ENCODE results near the gene EGLN2.
A peak's percentile ranks its signal among the peaks of the same experiment; 100 is the strongest.

Gene EGLN2

DNA sequence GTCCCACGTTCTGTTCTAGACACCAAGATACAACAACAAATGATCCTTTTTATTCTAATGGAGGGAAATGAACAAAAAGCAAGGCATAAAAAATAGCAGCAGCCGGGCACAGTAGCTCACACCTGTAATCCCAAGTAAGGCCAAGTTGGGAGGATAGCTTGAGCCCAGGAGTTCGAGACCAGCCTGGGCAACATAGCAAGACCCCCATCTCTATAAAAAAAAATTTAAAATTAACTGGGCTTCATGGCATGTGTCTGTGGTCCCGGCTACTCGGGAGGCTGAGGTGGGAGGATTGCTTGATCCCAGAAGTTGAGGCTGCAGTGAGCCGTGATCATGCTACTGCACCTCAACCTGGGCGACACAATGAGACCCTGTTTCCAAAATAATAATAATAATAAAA is 22.6 kb upstream of the EGLN2 start:
- TF ChIP-seq, protein P1, sequence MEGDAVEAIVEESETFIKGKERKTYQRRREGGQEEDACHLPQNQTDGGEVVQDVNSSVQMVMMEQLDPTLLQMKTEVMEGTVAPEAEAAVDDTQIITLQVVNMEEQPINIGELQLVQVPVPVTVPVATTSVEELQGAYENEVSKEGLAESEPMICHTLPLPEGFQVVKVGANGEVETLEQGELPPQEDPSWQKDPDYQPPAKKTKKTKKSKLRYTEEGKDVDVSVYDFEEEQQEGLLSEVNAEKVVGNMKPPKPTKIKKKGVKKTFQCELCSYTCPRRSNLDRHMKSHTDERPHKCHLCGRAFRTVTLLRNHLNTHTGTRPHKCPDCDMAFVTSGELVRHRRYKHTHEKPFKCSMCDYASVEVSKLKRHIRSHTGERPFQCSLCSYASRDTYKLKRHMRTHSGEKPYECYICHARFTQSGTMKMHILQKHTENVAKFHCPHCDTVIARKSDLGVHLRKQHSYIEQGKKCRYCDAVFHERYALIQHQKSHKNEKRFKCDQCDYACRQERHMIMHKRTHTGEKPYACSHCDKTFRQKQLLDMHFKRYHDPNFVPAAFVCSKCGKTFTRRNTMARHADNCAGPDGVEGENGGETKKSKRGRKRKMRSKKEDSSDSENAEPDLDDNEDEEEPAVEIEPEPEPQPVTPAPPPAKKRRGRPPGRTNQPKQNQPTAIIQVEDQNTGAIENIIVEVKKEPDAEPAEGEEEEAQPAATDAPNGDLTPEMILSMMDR (conservative IDR thresholded peaks at IDR 0.05; ENCODE audit: low read depth) = no peak
- peak overlapping the region; percentile 97 for H3K27ac ChIP-seq
- CTCF ChIA-PET = no interaction called here
- POLR2A ChIA-PET (ENCODE audit: low non-redundant PET) = no interaction called here
- DNase-seq (ENCODE audit: low spot score) = no peak

DNA sequence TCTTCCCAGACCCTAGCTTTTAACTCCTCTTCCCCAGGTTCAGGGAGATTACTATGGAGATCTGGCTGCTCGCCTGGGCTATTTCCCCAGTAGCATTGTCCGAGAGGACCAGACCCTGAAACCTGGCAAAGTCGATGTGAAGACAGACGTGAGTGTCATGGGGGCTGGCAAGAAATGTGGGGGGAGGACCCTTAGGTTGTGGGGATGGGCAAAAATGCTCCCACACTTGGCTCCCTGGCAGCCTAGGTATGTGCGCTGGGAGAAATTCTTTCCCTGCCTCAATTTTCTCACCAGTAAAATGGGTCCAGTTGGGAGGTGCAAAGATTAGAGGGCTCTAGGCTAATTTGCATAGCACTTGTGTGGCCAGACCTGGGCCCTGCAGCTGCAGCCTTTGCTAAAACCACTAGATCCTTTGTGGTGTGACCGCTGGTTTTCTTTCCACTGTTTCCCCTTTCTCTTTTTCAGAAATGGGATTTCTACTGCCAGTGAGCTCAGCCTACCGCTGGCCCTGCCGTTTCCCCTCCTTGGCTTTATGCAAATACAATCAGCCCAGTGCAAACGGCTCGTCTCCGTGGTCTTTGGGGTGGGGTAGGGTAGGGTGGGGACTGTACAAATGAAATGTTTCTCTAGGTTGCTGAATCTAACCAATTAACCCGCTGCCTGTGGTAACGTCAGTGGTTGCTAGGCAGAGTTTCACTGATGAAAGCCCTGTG is 21.9 kb upstream of the EGLN2 start:
- H3K27ac ChIP-seq = peak overlapping the region; percentile 97
- CTCF ChIA-PET = interaction anchor here (1.4 kb wide), 1 partner anchor 142 kb away, joined by 4 read pairs; no protein-coding TSS in a partner anchor
- TF ChIP-seq, protein P1 (conservative IDR thresholded peaks at IDR 0.05; ENCODE audit: low read depth) = no peak
- peak; percentile 90 for DNase-seq (ENCODE audit: low spot score)
- POLR2A ChIA-PET (ENCODE audit: low non-redundant PET) = interaction anchor here (0.8 kb wide), 1 partner anchor 22 kb away, joined by 3 read pairs; the partner anchor contains the start of gene EGLN2

DNA sequence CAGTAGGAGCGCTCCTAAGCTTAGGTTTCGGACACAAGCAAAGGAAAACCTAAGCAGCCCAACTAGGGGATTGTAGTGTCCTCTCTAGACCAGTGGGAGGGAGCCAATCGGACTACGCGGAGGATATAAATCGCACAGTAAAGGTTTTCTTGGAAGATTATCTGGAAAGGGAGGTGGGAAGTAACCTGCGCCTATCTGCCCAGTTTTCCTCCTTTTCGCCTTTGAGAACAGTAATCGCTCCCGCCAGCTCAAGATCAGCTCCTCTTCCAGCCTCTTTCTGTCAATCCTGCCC is 21.4 kb upstream of the EGLN2 start:
- no peak for DNase-seq (ENCODE audit: low spot score)
- CTCF ChIA-PET = interaction anchor here (0.6 to 1.4 kb wide), 2 partner anchors 143 to 144 kb away, joined by 4 read pairs; no protein-coding TSS in a partner anchor
- TF ChIP-seq, protein P1 (conservative IDR thresholded peaks at IDR 0.05; ENCODE audit: low read depth) = no peak
- peak overlapping the region; percentile 97 for H3K27ac ChIP-seq
- POLR2A ChIA-PET (ENCODE audit: low non-redundant PET) = interaction anchor here (0.6 to 0.8 kb wide), 2 partner anchors 21 to 106 kb away, joined by 3 to 6 read pairs; partner anchors contain the start of gene EGLN2

DNA sequence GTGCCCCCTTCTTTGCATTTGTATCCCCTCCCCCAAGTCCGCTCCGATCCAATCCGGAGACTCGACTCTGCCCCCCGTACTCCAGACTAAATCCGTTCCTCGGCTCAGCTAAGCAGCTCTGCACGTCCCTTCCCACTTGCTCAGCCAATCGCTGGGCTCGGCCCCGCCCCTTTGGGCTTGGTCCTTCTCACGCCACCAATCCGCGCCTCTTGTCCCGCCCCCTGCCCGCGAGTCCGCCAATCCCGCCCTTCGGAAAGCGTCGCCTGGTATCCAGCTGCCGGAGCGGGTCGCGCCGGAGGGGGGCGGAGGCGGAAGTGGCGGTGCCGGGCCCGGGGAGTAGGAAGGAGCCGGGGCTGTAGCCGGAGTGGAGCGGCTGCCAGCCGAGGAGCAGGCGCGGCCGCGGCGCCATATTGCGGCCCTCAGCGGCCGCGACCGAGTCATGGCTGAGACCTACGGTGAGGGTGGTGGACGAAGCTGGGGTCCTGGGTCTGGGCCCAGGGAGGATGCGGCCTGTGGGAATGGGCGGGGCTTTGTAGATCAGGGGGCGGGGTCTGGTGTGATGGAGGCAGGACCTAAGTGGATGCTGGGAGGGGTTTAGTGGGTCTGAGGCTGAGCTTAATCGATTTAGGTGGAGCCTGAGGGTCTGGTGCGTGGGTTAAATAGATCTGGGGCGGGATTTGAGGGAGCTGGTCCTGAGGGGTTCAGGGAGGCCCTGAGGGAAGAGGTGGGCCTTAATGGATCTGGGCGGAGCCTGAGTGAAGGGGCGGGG is 20.9 kb upstream of the EGLN2 start, which contains the start of gene RAB4B:
Gene RAB4B, plus strand, starts transcription at position 311 of the 769 bp plus-strand sequence. Its CDS starts 129 bp downstream, at position 440.
- CTCF ChIA-PET = interaction anchor here (0.6 to 1.4 kb wide), 3 partner anchors 10 to 143 kb away, joined by 4 to 5 read pairs (median 4); no protein-coding TSS in a partner anchor
- POLR2A ChIA-PET (ENCODE audit: low non-redundant PET) = interaction anchor here (0.6 to 0.8 kb wide), 2 partner anchors 21 to 106 kb away, joined by 3 to 6 read pairs; partner anchors contain the start of gene EGLN2
- H3K27ac ChIP-seq = peak within 1 kb of the TSS; percentile 97
- DNase-seq (ENCODE audit: low spot score) = peak; percentile 96
- TF ChIP-seq, protein P1 (conservative IDR thresholded peaks at IDR 0.05; ENCODE audit: low read depth) = no peak

DNA sequence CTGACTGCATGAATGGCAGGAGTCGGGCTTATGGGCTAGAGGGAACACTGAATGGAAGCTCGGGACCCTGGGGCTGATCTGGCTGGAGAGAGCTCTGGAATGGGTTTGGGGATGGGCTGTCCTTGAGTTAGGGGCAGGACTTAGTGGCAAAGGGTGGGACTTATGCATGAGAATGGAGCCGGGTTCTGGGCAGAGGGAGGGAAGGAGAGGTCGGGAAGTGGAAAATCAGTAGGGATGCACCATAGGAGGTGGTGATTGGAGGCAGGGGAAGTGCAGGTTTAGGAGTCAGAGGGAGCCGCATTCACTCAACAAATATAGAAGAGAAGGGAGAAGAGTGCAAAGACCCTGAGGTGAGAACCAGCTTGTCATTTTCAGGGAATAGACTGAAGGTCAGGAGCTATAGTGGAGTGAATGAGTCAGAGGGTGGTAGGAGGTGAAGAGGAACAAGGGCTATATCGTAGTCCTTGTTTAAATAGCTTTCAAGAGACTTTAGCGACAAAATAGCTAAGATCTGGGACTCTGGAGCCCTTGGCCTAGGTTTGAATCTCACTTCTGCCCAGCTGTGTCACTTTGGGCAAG is 20.2 kb upstream of the EGLN2 start:
- DNase-seq (ENCODE audit: low spot score) = peak; percentile 16
- ChIA-PET CTCF (interaction anchor here (0.8 to 1.2 kb wide), 2 partner anchors 11 to 144 kb away, joined by 3 to 5 read pairs; no protein-coding TSS in a partner anchor), POLR2A (ENCODE audit: low non-redundant PET) (no interaction called here)
- TF ChIP-seq, protein P1 (conservative IDR thresholded peaks at IDR 0.05; ENCODE audit: low read depth) = no peak
- H3K27ac ChIP-seq = peak overlapping the region; percentile 97

DNA sequence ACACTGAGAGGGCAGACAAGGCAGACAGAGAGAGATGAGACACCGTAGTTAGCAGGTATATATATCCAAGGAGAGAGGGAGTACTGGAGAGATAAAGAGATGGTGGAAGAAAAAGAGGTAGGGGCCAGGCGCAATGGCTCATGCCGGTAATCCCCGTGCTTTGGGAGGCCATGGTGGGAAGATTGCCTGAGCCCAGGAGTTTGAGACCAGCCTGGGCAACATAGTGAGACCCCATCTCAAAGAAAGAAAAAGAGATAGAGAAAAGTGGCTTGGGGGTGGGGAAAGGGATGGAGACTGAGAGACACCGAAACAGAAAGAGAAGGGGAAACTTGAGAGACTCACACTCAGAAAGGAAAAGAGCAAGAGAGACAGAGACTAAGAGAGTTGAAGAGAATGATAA is 18.4 kb upstream of the EGLN2 start:
- ChIA-PET CTCF (no interaction called here), POLR2A (ENCODE audit: low non-redundant PET) (no interaction called here)
- DNase-seq (ENCODE audit: low spot score) = no peak
- TF ChIP-seq, protein P1 (conservative IDR thresholded peaks at IDR 0.05; ENCODE audit: low read depth) = no peak
- peak overlapping the region; percentile 19; the same call in 1 of the 2 replicates for H3K27ac ChIP-seq

All from RWPE1 (cell line).